Rectal smooth muscle tissue (tissue), 1 donor: ENCODE measurements around the gene DDRGK1.
"Not testable (repeated sequence)": the region's sequence is repeated elsewhere in the genome, so short reads cannot be mapped to it uniquely, and the experiment has no call there.

ENCODE experiments used
- H3K27ac ChIP-seq: one replicate; pipeline ENCODE4 v1.7.0; 2013; ENCODE audit warnings: low read depth, low read length, inconsistent platforms
- H3K27me3 ChIP-seq: one replicate; pipeline ENCODE4 v1.7.0; 2013; ENCODE audit warnings: low read length; ENCODE audit not compliant: control insufficient read depth, insufficient read depth
- H3K36me3 ChIP-seq: one replicate; pipeline ENCODE4 v1.7.0; 2013; ENCODE audit warnings: low read length; ENCODE audit not compliant: control insufficient read depth, insufficient read depth
- H3K4me1 ChIP-seq: one replicate; pipeline ENCODE4 v1.7.0; 2013; ENCODE audit warnings: low read length; ENCODE audit not compliant: control insufficient read depth, insufficient read depth
- H3K4me3 ChIP-seq: one replicate; pipeline ENCODE4 v1.7.0; 2013; ENCODE audit warnings: low read length
- H3K9ac ChIP-seq: one replicate; pipeline ENCODE4 v1.7.0; 2013; ENCODE audit warnings: low read length

DDRGK1 gene

GRCh38 chr20:3199976-3200755 is 4.3 kb downstream of the DDRGK1 start:
- no peak overlapping the region for H3K4me3 ChIP-seq
- peaks cover 20% of the 10 kb centered on the region for H3K36me3 ChIP-seq
- H3K4me1 ChIP-seq: peaks cover 6% of the 10 kb centered on the region
- H3K27me3 ChIP-seq: no peaks in the 10 kb centered on the region
- H3K27ac ChIP-seq: no peak overlapping the region
- H3K9ac ChIP-seq: no peak overlapping the region

DNA sequence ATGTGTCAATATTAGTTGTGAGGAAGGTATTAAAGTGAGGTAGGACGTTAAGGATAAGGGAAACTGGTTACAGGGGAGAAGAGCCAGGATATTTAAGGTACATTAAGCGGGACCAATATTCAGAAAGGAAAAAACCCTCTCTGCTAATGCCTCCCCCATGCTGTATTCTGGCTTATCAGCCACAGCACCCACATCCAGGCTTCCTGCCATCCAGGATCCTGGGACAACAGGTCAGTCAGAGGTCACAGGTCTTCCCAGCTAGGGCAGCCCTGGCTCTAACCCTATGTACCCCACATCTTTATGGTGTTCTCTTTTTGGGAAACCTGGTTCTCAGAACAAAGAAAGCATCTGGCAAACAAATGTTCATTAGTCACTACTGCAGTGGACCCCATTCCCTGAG is 5.3 kb downstream of the DDRGK1 start:
- Histone ChIP-seq H3K27me3 (no peaks in the 10 kb centered on the region), H3K4me3 (no peak overlapping the region), H3K4me1 (peaks cover 6% of the 10 kb centered on the region), H3K27ac (no peak overlapping the region), H3K36me3 (peaks cover 29% of the 10 kb centered on the region), H3K9ac (no peak overlapping the region)

DNA sequence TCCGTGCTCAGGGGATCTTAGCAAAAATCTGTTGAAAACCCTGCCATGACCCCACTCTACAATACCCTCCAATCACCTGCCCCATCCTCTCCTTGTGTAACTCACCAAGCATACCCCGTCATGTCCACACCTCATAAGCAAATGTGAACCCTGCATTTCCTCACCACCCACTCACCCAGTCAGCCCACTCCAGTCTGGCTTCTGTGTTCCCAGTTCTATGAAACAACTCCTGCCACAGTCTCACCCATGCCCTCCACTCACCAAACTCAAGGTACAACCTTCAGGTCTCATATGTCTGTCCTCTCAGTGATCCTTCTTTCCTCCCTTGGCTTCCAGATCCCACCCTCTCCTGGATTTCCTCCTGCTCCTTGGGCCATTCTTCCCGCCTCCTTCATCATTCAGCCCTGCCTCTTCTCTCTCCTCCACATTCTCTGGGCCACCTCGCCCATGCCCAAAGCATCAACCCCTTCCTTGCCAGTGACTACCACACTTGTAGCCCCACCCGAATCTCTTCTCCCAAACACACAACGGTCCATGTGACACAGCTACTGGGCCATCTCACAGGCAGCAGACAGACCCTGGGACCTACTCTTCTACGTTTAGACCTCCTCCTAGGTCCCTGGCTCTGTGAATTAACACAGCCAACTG is 8.8 kb downstream of the DDRGK1 start:
- H3K9ac ChIP-seq: no peak overlapping the region

DNA sequence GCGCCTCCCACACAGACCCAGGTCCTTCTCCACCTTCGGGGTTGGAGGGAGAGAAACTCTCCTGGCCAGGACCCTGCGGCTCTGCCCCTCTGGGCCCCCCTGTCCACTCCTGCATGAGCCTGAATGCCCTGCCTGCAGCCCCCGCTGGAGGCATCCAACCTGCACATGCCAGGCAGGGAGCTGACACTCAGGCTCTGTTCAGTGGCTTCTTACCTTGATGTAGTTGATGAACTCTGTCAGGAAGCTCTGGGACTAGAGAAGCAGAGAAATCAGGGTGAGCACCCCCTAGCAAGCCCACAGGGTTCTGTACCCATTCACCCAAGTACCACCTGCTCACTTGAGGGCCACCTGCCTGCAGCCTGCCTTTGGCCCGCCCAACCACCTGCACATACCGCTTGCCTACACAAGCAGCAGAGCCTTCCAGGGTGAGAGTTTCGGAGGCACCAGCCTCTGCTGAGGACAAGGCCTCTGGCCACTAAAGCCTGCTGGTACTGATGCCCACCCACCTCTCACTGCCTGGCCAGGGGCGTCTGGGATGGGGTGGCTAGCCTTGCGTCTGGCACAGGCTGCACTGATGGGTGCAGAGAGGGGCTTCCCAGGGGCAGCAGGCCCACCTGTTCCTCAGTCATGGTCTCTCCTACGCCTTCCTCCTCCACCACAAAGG is 9.7 kb downstream of the DDRGK1 start:
- Histone ChIP-seq H3K4me1 (no peaks in the 10 kb centered on the region), H3K27ac (no peak overlapping the region), H3K4me3 (no peak overlapping the region), H3K36me3 (peaks cover 44% of the 10 kb centered on the region), H3K9ac (no peak overlapping the region), H3K27me3 (no peaks in the 10 kb centered on the region)

More for the DNA sequence above, 8.8 kb downstream of the DDRGK1 start:
- H3K27ac ChIP-seq: no peak overlapping the region
- peaks cover 45% of the 10 kb centered on the region for H3K36me3 ChIP-seq
- H3K4me1 ChIP-seq: no peaks in the 10 kb centered on the region
- H3K4me3 ChIP-seq: no peak overlapping the region
- H3K27me3 ChIP-seq: no peaks in the 10 kb centered on the region

GRCh38 chr20:3193806-3194616 is 10.5 kb downstream of the DDRGK1 start:
- Histone ChIP-seq H3K27ac (no peak overlapping the region), H3K4me3 (no peak overlapping the region), H3K4me1 (no peaks in the 10 kb centered on the region), H3K9ac (no peak overlapping the region), H3K27me3 (no peaks in the 10 kb centered on the region), H3K36me3 (peaks cover 44% of the 10 kb centered on the region)

GRCh38 chr20:3192226-3193015 is 12.1 kb downstream of the DDRGK1 start:
- H3K4me1 ChIP-seq: no peaks in the 10 kb centered on the region
- H3K36me3 ChIP-seq: peaks cover 44% of the 10 kb centered on the region
- H3K27ac ChIP-seq: no peak overlapping the region
- H3K4me3 ChIP-seq: no peak overlapping the region
- H3K27me3 ChIP-seq: no peaks in the 10 kb centered on the region
- no peak overlapping the region for H3K9ac ChIP-seq

DNA sequence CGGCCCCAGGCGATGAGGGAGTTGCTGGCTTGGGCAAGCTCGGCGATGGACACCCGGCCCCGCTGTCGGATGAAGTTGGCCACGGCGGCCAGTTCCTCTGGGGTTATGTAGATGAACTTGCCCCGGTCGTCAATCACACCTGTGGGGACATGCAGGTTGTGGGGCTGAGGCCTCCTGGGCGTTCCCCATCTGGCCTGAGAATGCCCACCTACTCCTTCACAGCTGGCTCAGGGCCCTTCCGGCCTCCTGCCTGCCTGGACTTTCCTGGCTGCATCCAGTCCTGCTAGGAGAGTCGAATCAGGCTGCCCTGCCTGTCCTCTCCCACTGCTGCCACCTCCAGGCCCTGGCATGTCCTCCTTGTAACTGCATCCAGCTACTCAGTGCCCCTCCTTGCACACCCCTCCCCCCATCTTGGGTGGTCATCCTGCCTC is 13.8 kb downstream of the DDRGK1 start:
- H3K36me3 ChIP-seq: peaks cover 38% of the 10 kb centered on the region
- H3K27me3 ChIP-seq: no peaks in the 10 kb centered on the region
- H3K27ac ChIP-seq: no peak overlapping the region
- H3K4me3 ChIP-seq: no peak overlapping the region
- H3K9ac ChIP-seq: no peak overlapping the region
- H3K4me1 ChIP-seq: no peaks in the 10 kb centered on the region

GRCh38 chr20:3189561-3190131 is 14.8 kb downstream of the DDRGK1 start:
- no peaks in the 10 kb centered on the region for H3K27me3 ChIP-seq
- H3K36me3 ChIP-seq: peaks cover 28% of the 10 kb centered on the region
- H3K9ac ChIP-seq: no peak overlapping the region
- H3K27ac ChIP-seq: no peak overlapping the region
- H3K4me3 ChIP-seq: no peak overlapping the region
- no peaks in the 10 kb centered on the region for H3K4me1 ChIP-seq

DNA sequence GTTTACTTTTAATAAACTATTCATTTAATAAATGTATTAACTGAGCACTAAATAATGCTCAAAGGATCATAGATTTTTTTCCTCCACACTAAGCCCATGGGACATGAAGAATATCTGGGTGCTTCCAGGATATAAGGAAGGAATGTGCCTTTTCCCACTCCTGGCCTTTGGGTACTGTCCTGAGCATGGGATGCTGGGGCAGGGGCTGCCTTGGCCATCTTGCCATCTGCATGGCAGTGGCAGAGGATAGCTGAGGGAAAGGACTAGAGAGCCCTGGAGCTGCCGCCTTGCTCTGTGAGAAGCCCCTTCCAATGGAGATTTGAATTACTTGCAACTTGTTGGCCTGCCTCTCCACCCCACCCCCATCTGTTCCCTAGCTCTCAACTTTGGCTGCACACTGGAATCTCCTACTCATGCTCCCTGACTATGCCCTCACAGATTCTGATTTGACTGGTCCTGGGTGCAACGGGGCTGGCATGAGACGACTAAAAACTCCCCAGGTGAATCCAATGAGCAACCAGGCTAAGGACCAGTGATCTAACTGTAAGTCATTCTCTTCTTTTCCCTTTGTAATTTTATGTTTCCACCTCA is 15.6 kb downstream of the DDRGK1 start:
- Histone ChIP-seq H3K9ac (no peak overlapping the region), H3K36me3 (peaks cover 22% of the 10 kb centered on the region), H3K4me3 (no peak overlapping the region), H3K4me1 (no peaks in the 10 kb centered on the region), H3K27ac (no peak overlapping the region), H3K27me3 (no peaks in the 10 kb centered on the region)

GRCh38 chr20:3187861-3188260 is 16.6 kb downstream of the DDRGK1 start:
- not testable (repeated sequence) for H3K27me3 ChIP-seq, H3K4me1 ChIP-seq, H3K4me3 ChIP-seq, H3K27ac ChIP-seq, H3K9ac ChIP-seq
- peaks cover 21% of the 10 kb centered on the region for H3K36me3 ChIP-seq

DNA sequence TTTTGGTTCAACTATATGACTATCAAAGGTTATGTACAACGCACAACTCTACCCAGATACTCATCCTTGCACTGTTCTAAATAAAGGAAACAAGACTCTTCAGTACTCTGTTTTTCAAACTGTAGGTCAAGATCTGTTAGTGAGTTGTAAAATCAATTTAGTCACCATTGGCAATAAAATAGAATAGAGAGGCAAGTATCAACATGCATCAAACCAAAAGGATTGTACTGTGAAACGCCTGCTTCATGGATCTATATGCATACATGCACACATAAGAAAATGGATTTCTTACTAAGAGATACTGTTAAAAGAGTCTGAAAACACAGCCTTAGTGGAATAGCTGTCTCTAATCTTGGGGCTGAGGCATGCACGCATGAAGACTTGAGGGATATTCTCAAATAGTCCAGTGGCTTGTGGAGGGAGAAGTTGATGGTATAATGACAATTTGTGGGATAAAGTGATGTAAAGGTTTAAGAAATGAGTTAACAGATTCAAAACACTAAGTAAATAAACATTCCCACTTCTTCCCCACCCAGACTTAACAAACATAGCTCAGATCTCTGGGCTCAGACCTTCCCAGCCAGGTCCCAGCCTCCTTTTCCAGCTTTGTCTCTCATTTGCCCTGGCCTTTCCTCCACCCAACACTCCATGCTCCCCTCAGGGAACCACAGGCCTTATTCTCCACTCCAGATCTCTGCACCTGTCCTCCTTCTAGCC is 20.4 kb downstream of the DDRGK1 start:
- H3K27ac ChIP-seq: no peak overlapping the region
- no peak overlapping the region for H3K4me3 ChIP-seq
- H3K36me3 ChIP-seq: no peaks in the 10 kb centered on the region
- no peaks in the 10 kb centered on the region for H3K27me3 ChIP-seq
- H3K4me1 ChIP-seq: no peaks in the 10 kb centered on the region
- H3K9ac ChIP-seq: no peak overlapping the region
